Measurements from ENCODE around the gene CMTR1. TPM values are rescaled to one million over a fixed set of nuclear protein-coding genes. Genes with fewer than 3 reads are reported as not detected.

The CMTR1 gene
- total and polyA plus RNA-seq, 2 donors: 32.2 to 39.6 TPM

- 97% methylated on average over 1 of the region's 1 CpG for WGBS
- DNase-seq (ENCODE audit: low read depth in 6 of 9, low spot score in 9 of 9): no peak
Measured at GRCh38 chr6:37480118-37480736, 47.2 kb downstream of the CMTR1 start.

GRCh38 chr6:37480951-37481534, 48.0 kb downstream of the CMTR1 start:
- no peaks in the 10 kb centered on the region for H3K9me3 ChIP-seq (ENCODE audit: control insufficient read depth in 2 of 2, insufficient read depth in 1 of 2, low read length in 1 of 2)
- DNase-seq (ENCODE audit: low read depth in 6 of 9, low spot score in 9 of 9): no peak
- H3K27me3 ChIP-seq (ENCODE audit: control insufficient read depth in 2 of 2, insufficient read depth in 1 of 2, low read length in 1 of 2): no peaks in the 10 kb centered on the region
- H3K27ac ChIP-seq (ENCODE audit: low read depth in 1 of 2, low read length in 1 of 2): no peak overlapping the region
- 94% methylated on average over 7 of the region's 7 CpGs for WGBS
- no peak overlapping the region for H3K4me3 ChIP-seq (ENCODE audit: low read length in 2 of 2)
- peaks cover 0 to 11% of the 10 kb centered on the region in 2 donors for H3K4me1 ChIP-seq (ENCODE audit: control insufficient read depth in 2 of 2, insufficient read depth in 2 of 2, low read length in 2 of 2)
- H3K36me3 ChIP-seq (ENCODE audit: control insufficient read depth in 2 of 2, insufficient read depth in 2 of 2, low read length in 1 of 2): peaks cover 86% of the 10 kb centered on the region in 2 donors

More at GRCh38 chr6:37480118-37480736, 47.2 kb downstream of the CMTR1 start:
- Histone ChIP-seq H3K4me3 (ENCODE audit: low read length in 2 of 2) (no peak overlapping the region), H3K36me3 (ENCODE audit: control insufficient read depth in 2 of 2, insufficient read depth in 2 of 2, low read length in 1 of 2) (peaks cover 92 to 94% of the 10 kb centered on the region in 2 donors), H3K4me1 (ENCODE audit: control insufficient read depth in 2 of 2, insufficient read depth in 2 of 2, low read length in 2 of 2) (peaks cover 0 to 8% of the 10 kb centered on the region in 2 donors), H3K27ac (ENCODE audit: low read depth in 1 of 2, low read length in 1 of 2) (no peak overlapping the region), H3K27me3 (ENCODE audit: control insufficient read depth in 2 of 2, insufficient read depth in 1 of 2, low read length in 1 of 2) (no peaks in the 10 kb centered on the region), H3K9me3 (ENCODE audit: control insufficient read depth in 2 of 2, insufficient read depth in 1 of 2, low read length in 1 of 2) (no peaks in the 10 kb centered on the region)

- H3K27ac ChIP-seq (ENCODE audit: low read depth in 1 of 2, low read length in 1 of 2): no peak overlapping the region
- no peaks in the 10 kb centered on the region for H3K9me3 ChIP-seq (ENCODE audit: control insufficient read depth in 2 of 2, insufficient read depth in 1 of 2, low read length in 1 of 2)
- H3K36me3 ChIP-seq (ENCODE audit: control insufficient read depth in 2 of 2, insufficient read depth in 2 of 2, low read length in 1 of 2): peaks cover 77 to 80% of the 10 kb centered on the region in 2 donors
- peaks cover 0 to 11% of the 10 kb centered on the region in 2 donors for H3K4me1 ChIP-seq (ENCODE audit: control insufficient read depth in 2 of 2, insufficient read depth in 2 of 2, low read length in 2 of 2)
- no peak for DNase-seq (ENCODE audit: low read depth in 6 of 9, low spot score in 9 of 9)
- no peak overlapping the region for H3K4me3 ChIP-seq (ENCODE audit: low read length in 2 of 2)
- no peaks in the 10 kb centered on the region for H3K27me3 ChIP-seq (ENCODE audit: control insufficient read depth in 2 of 2, insufficient read depth in 1 of 2, low read length in 1 of 2)
- 96% methylated on average over 15 of the region's 15 CpGs for WGBS
Measured at GRCh38 chr6:37481711-37482605, 48.9 kb downstream of the CMTR1 start.

GRCh38 chr6:37482606-37483251, 49.7 kb downstream of the CMTR1 start:
- no peaks in the 10 kb centered on the region for H3K27me3 ChIP-seq (ENCODE audit: control insufficient read depth in 2 of 2, insufficient read depth in 1 of 2, low read length in 1 of 2)
- peaks cover 69 to 72% of the 10 kb centered on the region in 2 donors for H3K36me3 ChIP-seq (ENCODE audit: control insufficient read depth in 2 of 2, insufficient read depth in 2 of 2, low read length in 1 of 2)
- no peak overlapping the region for H3K4me3 ChIP-seq (ENCODE audit: low read length in 2 of 2)
- 95% methylated on average over 10 of the region's 10 CpGs for WGBS
- no peak overlapping the region for H3K27ac ChIP-seq (ENCODE audit: low read depth in 1 of 2, low read length in 1 of 2)
- no peak for DNase-seq (ENCODE audit: low read depth in 6 of 9, low spot score in 9 of 9)
- peaks cover 0 to 14% of the 10 kb centered on the region in 2 donors for H3K4me1 ChIP-seq (ENCODE audit: control insufficient read depth in 2 of 2, insufficient read depth in 2 of 2, low read length in 2 of 2)
- no peaks in the 10 kb centered on the region for H3K9me3 ChIP-seq (ENCODE audit: control insufficient read depth in 2 of 2, insufficient read depth in 1 of 2, low read length in 1 of 2)

GRCh38 chr6:37483252-37483901, 50.4 kb downstream of the CMTR1 start:
- Histone ChIP-seq H3K9me3 (ENCODE audit: control insufficient read depth in 2 of 2, insufficient read depth in 1 of 2, low read length in 1 of 2) (no peaks in the 10 kb centered on the region), H3K4me1 (ENCODE audit: control insufficient read depth in 2 of 2, insufficient read depth in 2 of 2, low read length in 2 of 2) (peaks cover 0 to 21% of the 10 kb centered on the region in 2 donors), H3K36me3 (ENCODE audit: control insufficient read depth in 2 of 2, insufficient read depth in 2 of 2, low read length in 1 of 2) (peaks cover 66% of the 10 kb centered on the region in 2 donors), H3K4me3 (ENCODE audit: low read length in 2 of 2) (no peak overlapping the region), H3K27me3 (ENCODE audit: control insufficient read depth in 2 of 2, insufficient read depth in 1 of 2, low read length in 1 of 2) (no peaks in the 10 kb centered on the region), H3K27ac (ENCODE audit: low read depth in 1 of 2, low read length in 1 of 2) (no peak overlapping the region)
- no peak for DNase-seq (ENCODE audit: low read depth in 6 of 9, low spot score in 9 of 9)
- WGBS: 95% methylated on average over 11 of the region's 11 CpGs

GRCh38 chr6:37483917-37484785, 51.1 kb downstream of the CMTR1 start:
- DNase-seq (ENCODE audit: low read depth in 6 of 9, low spot score in 9 of 9): peak in 5 of 9 donors; percentile 56 to 81 (median 70)
- 58% methylated on average over 20 of the region's 20 CpGs for WGBS
- H3K27ac ChIP-seq (ENCODE audit: low read depth in 1 of 2, low read length in 1 of 2): no peak overlapping the region
- no peaks in the 10 kb centered on the region for H3K9me3 ChIP-seq (ENCODE audit: control insufficient read depth in 2 of 2, insufficient read depth in 1 of 2, low read length in 1 of 2)
- H3K4me3 ChIP-seq (ENCODE audit: low read length in 2 of 2): no peak overlapping the region
- no peaks in the 10 kb centered on the region for H3K27me3 ChIP-seq (ENCODE audit: control insufficient read depth in 2 of 2, insufficient read depth in 1 of 2, low read length in 1 of 2)
- H3K4me1 ChIP-seq (ENCODE audit: control insufficient read depth in 2 of 2, insufficient read depth in 2 of 2, low read length in 2 of 2): peaks cover 0 to 23% of the 10 kb centered on the region in 2 donors
- H3K36me3 ChIP-seq (ENCODE audit: control insufficient read depth in 2 of 2, insufficient read depth in 2 of 2, low read length in 1 of 2): peaks cover 58% of the 10 kb centered on the region in 2 donors

GRCh38 chr6:37484786-37485170, 51.8 kb downstream of the CMTR1 start:
- H3K27me3 ChIP-seq (ENCODE audit: control insufficient read depth in 2 of 2, insufficient read depth in 1 of 2, low read length in 1 of 2): no peaks in the 10 kb centered on the region
- H3K4me3 ChIP-seq (ENCODE audit: low read length in 2 of 2): no peak overlapping the region
- H3K36me3 ChIP-seq (ENCODE audit: control insufficient read depth in 2 of 2, insufficient read depth in 2 of 2, low read length in 1 of 2): peaks cover 52% of the 10 kb centered on the region in 2 donors
- no peak for DNase-seq (ENCODE audit: low read depth in 6 of 9, low spot score in 9 of 9)
- no peak overlapping the region for H3K27ac ChIP-seq (ENCODE audit: low read depth in 1 of 2, low read length in 1 of 2)
- no peaks in the 10 kb centered on the region for H3K9me3 ChIP-seq (ENCODE audit: control insufficient read depth in 2 of 2, insufficient read depth in 1 of 2, low read length in 1 of 2)
- WGBS: 98% methylated on average over 7 of the region's 7 CpGs
- H3K4me1 ChIP-seq (ENCODE audit: control insufficient read depth in 2 of 2, insufficient read depth in 2 of 2, low read length in 2 of 2): peaks cover 0 to 29% of the 10 kb centered on the region in 2 donors

GRCh38 chr6:37485291-37485702, 52.3 kb downstream of the CMTR1 start:
- H3K9me3 ChIP-seq (ENCODE audit: control insufficient read depth in 2 of 2, insufficient read depth in 1 of 2, low read length in 1 of 2): no peaks in the 10 kb centered on the region
- H3K27ac ChIP-seq (ENCODE audit: low read depth in 1 of 2, low read length in 1 of 2): no peak overlapping the region
- H3K4me1 ChIP-seq (ENCODE audit: control insufficient read depth in 2 of 2, insufficient read depth in 2 of 2, low read length in 2 of 2): peaks cover 3 to 35% of the 10 kb centered on the region in 2 donors
- no peak overlapping the region for H3K4me3 ChIP-seq (ENCODE audit: low read length in 2 of 2)
- no peaks in the 10 kb centered on the region for H3K27me3 ChIP-seq (ENCODE audit: control insufficient read depth in 2 of 2, insufficient read depth in 1 of 2, low read length in 1 of 2)
- WGBS: 94% methylated on average over 10 of the region's 10 CpGs
- no peak for DNase-seq (ENCODE audit: low read depth in 6 of 9, low spot score in 9 of 9)
- peaks cover 47% of the 10 kb centered on the region in 2 donors for H3K36me3 ChIP-seq (ENCODE audit: control insufficient read depth in 2 of 2, insufficient read depth in 2 of 2, low read length in 1 of 2)

Measured in thymus (tissue), 11 donors.